ENCODE results near the gene CHRNE. TPM values are rescaled to one million over a fixed set of nuclear protein-coding genes. Genes with fewer than 3 reads are reported as not detected.
"Not testable (repeated sequence)": the region's sequence is repeated elsewhere in the genome, so short reads cannot be mapped to it uniquely, and the experiment has no call there.

The CHRNE gene
- total RNA-seq, 6 experiments from 2014 or later, result 0.07 to 0.15 (median 0.07) TPM; not detected in 3

DNA sequence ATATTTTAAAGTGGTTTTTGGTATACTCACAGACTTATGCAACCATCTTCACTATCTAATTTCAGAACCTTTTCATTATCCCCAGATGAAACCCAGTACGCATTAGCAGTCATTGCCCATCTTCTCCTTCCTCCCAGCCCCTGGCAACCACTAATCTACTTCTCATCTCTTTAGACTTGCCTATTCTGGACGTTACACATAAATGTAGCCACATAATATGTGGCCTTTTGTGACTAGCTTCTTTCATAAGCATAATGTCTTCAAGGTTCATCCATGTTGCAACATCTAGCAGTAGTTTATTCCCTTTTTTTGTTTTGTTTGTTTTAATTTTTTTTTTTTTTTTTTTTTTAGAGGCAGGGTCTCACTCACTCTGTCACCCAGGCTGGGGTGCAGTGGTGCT, 32.0 kb downstream of the CHRNE start:
- no peak for DNase-seq
- Mint-ChIP-seq H3K4me3 (no peak overlapping the region), H3K27ac (no peak overlapping the region; the same call in 1 of the 2 replicates), H3K27me3 (ENCODE audit: insufficient read depth) (no peaks in the 10 kb centered on the region; the same call in 1 of the 2 replicates), H3K36me3 (ENCODE audit: low read depth) (no peaks in the 10 kb centered on the region), H3K9me3 (no peaks in the 10 kb centered on the region), H3K4me1 (ENCODE audit: low read depth) (no peaks in the 10 kb centered on the region)
- TF ChIP-seq, protein P1, sequence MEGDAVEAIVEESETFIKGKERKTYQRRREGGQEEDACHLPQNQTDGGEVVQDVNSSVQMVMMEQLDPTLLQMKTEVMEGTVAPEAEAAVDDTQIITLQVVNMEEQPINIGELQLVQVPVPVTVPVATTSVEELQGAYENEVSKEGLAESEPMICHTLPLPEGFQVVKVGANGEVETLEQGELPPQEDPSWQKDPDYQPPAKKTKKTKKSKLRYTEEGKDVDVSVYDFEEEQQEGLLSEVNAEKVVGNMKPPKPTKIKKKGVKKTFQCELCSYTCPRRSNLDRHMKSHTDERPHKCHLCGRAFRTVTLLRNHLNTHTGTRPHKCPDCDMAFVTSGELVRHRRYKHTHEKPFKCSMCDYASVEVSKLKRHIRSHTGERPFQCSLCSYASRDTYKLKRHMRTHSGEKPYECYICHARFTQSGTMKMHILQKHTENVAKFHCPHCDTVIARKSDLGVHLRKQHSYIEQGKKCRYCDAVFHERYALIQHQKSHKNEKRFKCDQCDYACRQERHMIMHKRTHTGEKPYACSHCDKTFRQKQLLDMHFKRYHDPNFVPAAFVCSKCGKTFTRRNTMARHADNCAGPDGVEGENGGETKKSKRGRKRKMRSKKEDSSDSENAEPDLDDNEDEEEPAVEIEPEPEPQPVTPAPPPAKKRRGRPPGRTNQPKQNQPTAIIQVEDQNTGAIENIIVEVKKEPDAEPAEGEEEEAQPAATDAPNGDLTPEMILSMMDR (IDR thresholded peaks at IDR 0.05), result no peak

DNA sequence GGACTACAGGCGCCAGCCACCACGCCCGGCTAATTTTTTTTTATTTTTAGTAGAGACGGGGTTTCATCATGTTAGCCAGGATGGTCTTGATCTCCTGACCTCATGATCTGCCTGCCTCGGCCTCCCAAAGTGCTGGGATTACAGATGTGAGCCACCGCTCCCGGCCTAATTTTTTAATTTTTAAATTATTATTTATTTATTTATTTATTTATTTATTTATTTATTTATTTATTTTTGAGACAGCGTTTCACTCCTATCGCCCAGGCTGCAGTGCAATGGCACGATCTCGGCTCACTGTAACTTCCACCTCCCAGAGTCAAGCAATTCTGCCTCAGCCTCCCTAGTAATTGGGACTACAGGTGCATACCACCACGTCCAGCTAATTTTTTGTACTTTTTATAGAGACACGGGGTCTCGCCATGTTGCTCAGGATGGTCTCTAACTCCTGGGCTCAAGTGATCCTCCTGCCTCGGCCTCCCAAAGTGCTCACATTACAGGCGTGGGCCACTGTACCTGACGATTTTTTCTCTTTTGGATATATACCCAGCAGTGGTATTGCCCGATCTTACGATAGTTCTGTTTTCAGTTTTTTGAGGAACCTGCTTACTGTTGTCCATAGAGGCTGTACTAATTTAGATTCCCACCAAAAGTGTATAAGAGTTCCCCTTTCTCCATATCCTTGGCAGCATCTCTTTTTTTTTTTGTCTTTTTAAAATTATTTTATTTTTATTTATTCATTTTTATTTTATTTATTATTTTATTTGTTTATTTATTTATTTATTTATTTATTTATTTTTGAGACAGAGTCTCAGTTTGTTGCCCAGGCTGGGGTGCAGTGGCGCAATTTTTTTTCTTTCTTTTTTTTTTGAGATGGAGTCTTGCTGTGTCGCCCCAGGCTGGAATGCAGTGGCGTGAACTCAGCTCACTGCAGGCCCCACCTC, 33.6 kb downstream of the CHRNE start:
- not testable (repeated sequence) for DNase-seq; H3K4me1 Mint-ChIP-seq (ENCODE audit: low read depth); H3K27me3 Mint-ChIP-seq (ENCODE audit: insufficient read depth); H3K27ac Mint-ChIP-seq; H3K4me3 Mint-ChIP-seq; H3K36me3 Mint-ChIP-seq (ENCODE audit: low read depth); H3K9me3 Mint-ChIP-seq

DNA sequence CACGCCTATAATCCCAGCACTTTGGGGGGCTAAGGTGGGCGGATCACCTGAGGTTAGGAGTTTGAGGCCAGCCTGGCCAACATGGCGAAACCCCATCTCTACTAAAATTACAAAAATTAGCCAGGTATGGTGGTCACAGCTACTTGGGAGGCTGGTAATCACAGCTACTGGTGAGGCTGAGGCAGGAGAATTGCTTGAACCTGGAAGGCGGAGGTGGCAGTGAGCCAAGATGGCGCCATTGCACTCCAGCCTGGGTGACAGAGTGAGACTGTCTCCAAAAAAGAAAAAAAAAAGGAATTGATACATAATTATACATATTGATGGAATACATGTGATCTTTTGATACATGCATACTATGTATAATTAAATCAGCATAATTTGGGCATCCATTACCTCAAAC, 35.4 kb downstream of the CHRNE start:
- not testable (repeated sequence) for H3K4me3 Mint-ChIP-seq; H3K9me3 Mint-ChIP-seq; H3K27ac Mint-ChIP-seq; H3K36me3 Mint-ChIP-seq (ENCODE audit: low read depth); H3K4me1 Mint-ChIP-seq (ENCODE audit: low read depth); DNase-seq; H3K27me3 Mint-ChIP-seq (ENCODE audit: insufficient read depth)

DNA sequence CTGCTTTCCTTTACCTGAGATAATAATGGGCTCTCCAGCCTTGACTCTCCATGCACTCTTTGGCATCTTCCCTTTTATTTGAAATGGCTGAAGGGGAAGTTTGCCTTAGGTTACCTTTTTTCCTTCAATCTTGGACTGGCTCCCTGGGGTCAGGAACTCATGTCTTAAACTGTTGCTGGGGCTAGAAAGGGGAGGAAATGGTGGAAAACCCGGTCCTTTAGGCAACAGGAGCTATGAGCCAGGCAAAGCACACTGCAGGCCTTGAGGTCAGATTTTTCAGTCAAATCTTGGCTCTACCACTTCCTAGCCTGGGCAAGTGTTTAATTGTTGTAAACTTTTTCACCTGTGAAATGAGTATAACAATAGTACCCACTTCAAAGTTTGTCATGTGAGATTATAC, 39.6 kb downstream of the CHRNE start:
- no peak for DNase-seq
- Mint-ChIP-seq H3K27me3 (ENCODE audit: insufficient read depth) (peaks cover 1% of the 10 kb centered on the region; the same call in 1 of the 2 replicates), H3K9me3 (no peaks in the 10 kb centered on the region), H3K36me3 (ENCODE audit: low read depth) (no peaks in the 10 kb centered on the region; the same call in 1 of the 2 replicates), H3K4me3 (no peak overlapping the region), H3K27ac (no peak overlapping the region), H3K4me1 (ENCODE audit: low read depth) (peaks cover 11% of the 10 kb centered on the region)
- TF ChIP-seq, protein P1 (IDR thresholded peaks at IDR 0.05), result no peak

DNA sequence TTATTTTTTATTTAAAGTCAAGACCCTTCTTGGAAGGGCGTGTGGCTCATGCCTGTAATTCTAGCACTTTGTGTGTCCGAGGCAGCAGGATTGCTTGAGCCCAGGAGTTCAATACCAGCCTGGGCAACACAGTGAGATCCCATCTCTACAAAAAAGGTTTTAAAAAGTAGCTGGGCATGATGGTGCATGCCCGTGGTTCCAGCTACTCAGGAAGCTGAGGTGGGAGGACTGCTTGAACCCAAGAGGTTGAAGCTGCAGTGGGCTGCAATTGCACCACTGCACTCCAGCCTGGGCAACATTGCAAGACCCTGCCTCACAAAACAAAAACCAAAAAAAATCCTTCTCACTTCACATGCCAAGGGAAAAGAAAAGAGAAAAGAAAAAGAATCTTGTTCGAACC, 40.2 kb downstream of the CHRNE start:
- H3K9me3 Mint-ChIP-seq, result no peaks in the 10 kb centered on the region
- TF ChIP-seq, protein P1 (IDR thresholded peaks at IDR 0.05), result no peak
- peaks cover 17% of the 10 kb centered on the region for H3K4me1 Mint-ChIP-seq (ENCODE audit: low read depth)
- H3K27me3 Mint-ChIP-seq (ENCODE audit: insufficient read depth), result peaks cover 1% of the 10 kb centered on the region; the same call in 1 of the 2 replicates
- DNase-seq, result no peak
- H3K27ac Mint-ChIP-seq, result no peak overlapping the region
- no peak overlapping the region for H3K4me3 Mint-ChIP-seq
- no peaks in the 10 kb centered on the region; the same call in 1 of the 2 replicates for H3K36me3 Mint-ChIP-seq (ENCODE audit: low read depth)

DNA sequence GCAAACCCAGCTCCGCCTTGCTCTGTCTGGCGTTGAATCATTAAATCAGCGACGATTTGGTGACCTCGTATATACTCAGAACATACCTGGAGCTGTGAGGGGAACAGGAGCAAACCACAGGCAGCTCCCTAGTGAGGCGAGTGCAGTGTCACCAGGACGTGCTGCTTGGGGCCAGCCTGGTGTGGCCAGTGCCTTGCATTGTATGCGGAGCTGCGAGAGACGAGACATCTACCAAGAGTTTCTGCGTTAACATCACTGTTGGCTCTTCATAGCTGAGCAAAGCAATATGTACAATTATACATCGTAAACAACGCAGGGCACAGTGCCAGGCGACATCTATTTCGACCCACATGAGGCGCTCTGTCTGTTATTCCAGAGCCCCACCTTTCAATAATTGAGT, 41.8 kb downstream of the CHRNE start:
- Mint-ChIP-seq H3K36me3 (ENCODE audit: low read depth) (peaks cover 12% of the 10 kb centered on the region), H3K4me3 (no peak overlapping the region), H3K27me3 (ENCODE audit: insufficient read depth) (peaks cover 1% of the 10 kb centered on the region; the same call in 1 of the 2 replicates), H3K9me3 (no peaks in the 10 kb centered on the region), H3K27ac (no peak overlapping the region), H3K4me1 (ENCODE audit: low read depth) (peaks cover 21% of the 10 kb centered on the region)
- DNase-seq, result no peak
- TF ChIP-seq, protein P1 (IDR thresholded peaks at IDR 0.05), result no peak

All from HFFc6 (cell line).